Activated naive CD4-positive, alpha-beta T cell (primary cell): Measurements from ENCODE around the gene DIDO1.
A peak's percentile ranks its signal among the peaks of the same experiment; 100 is the strongest.

Experiments used
- DNase-seq, 4 experiments: peaks; one replicate each; lab custom pipeline; 2025; lab: John Stamatoyannopoulos, UW

The DIDO1 gene

GRCh38 chr20:62951143-62951895 lies 25.0 kb upstream of the DIDO1 start:
- DNase-seq: no peak

GRCh38 chr20:62950741-62951140 lies 24.4 kb upstream of the DIDO1 start:
- DNase-seq: no peak

- DNase-seq: no peak
Measured at GRCh38 chr20:62949962-62950361, 23.7 kb upstream of the DIDO1 start.

GRCh38 chr20:62949153-62949821 lies 23.0 kb upstream of the DIDO1 start:
- DNase-seq: no peak

GRCh38 chr20:62947532-62948300 lies 21.4 kb upstream of the DIDO1 start:
- no peak for DNase-seq

GRCh38 chr20:62946918-62947317 lies 20.6 kb upstream of the DIDO1 start:
- no peak for DNase-seq

- no peak for DNase-seq
Measured at GRCh38 chr20:62945771-62946339, 19.6 kb upstream of the DIDO1 start.

GRCh38 chr20:62944746-62945145 lies 18.4 kb upstream of the DIDO1 start:
- DNase-seq: no peak

GRCh38 chr20:62944184-62944583 lies 17.9 kb upstream of the DIDO1 start:
- DNase-seq: no peak

GRCh38 chr20:62943396-62943795 lies 17.1 kb upstream of the DIDO1 start:
- no peak for DNase-seq

- no peak for DNase-seq
Measured at GRCh38 chr20:62942456-62942855, 16.2 kb upstream of the DIDO1 start.

GRCh38 chr20:62941792-62942191 lies 15.5 kb upstream of the DIDO1 start:
- no peak for DNase-seq

GRCh38 chr20:62940875-62941274 lies 14.6 kb upstream of the DIDO1 start:
- no peak for DNase-seq

- DNase-seq: peak in 1 of 4 experiments; percentile 53
Measured at GRCh38 chr20:62938105-62938888, 12.0 kb upstream of the DIDO1 start, which contains the start of gene GID8. TSS of gene GID8 (plus strand) at chr20:62938147. CDS start at chr20:62941503, 3,356 bp downstream.

GRCh38 chr20:62937268-62938104 lies 11.2 kb upstream of the DIDO1 start:
- peak; percentile 93 to 96 (median 94) for DNase-seq

- no peak for DNase-seq
Measured at GRCh38 chr20:62935968-62936585, 9.8 kb upstream of the DIDO1 start.

- no peak for DNase-seq
Measured at GRCh38 chr20:62935204-62935967, 9.1 kb upstream of the DIDO1 start.

GRCh38 chr20:62933966-62934365 lies 7.7 kb upstream of the DIDO1 start:
- DNase-seq: no peak

- DNase-seq: no peak
Measured at GRCh38 chr20:62931464-62931863, 5.2 kb upstream of the DIDO1 start.
